ENCODE data around the gene CASP3.

GRCh38 chr4:184587701-184588100, 61.5 kb downstream of the CASP3 start:
- TF ChIP-seq ZFP36 (IDR thresholded peaks at IDR 0.05; ENCODE audit: low read depth, low read length, partially characterized antibody), result no peak
- no peak for TF ChIP-seq REST (IDR thresholded peaks at IDR 0.05; ENCODE audit: borderline replicate concordance)
- TF ChIP-seq REST (CRISPR knock-in tag; IDR thresholded peaks at IDR 0.05; ENCODE audit: low read depth), result no peak
- no peak for TF ChIP-seq ELF4 (CRISPR knock-in tag; IDR thresholded peaks at IDR 0.05)
